T-helper 2 cell (primary cell): ENCODE measurements around the gene CITED4.
"Not testable (repeated sequence)": the region's sequence is repeated elsewhere in the genome, so short reads cannot be mapped to it uniquely, and the experiment has no call there.

Experiments
- DNase-seq, 5 experiments: peaks; one replicate each; pipeline versions ENCODE4 v3.0.0 to v3.0.0-alpha.2; 2012 to 2022
- total RNA-seq, 2 donors: gene quantifications; one replicate each; lab custom pipeline; 2026; lab: John Stamatoyannopoulos, UW

CITED4 gene
- 9.4 to 13.7 reads per million in 2 donors for total RNA-seq

- DNase-seq: peak; percentile 91 to 95 (median 94)
Measured at GRCh38 chr1:40862008-40862863, at the start of gene CITED4. TSS of gene CITED4 (minus strand) at chr1:40862363. CDS start at chr1:40862127, 236 bp downstream.

DNA sequence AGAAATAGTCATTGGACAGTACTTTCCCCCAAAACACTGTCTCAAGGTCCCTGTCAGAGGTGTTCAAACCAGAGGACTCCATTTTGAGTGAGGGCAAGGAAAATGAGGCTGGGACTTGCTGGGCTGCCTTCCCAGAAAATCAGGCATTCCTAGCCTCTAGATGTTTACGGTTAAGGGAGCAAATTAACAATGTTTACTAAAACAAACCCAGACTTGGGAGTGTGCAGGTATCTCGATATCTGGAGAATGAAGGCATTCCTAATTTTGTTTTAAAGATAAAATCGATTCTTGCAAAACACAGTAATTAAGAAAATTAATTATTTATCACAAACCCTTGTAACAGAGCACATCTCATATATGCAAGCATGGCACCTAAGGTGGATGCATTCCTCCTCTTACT is 48.9 kb upstream of the CITED4 start:
- DNase-seq: no peak

DNA sequence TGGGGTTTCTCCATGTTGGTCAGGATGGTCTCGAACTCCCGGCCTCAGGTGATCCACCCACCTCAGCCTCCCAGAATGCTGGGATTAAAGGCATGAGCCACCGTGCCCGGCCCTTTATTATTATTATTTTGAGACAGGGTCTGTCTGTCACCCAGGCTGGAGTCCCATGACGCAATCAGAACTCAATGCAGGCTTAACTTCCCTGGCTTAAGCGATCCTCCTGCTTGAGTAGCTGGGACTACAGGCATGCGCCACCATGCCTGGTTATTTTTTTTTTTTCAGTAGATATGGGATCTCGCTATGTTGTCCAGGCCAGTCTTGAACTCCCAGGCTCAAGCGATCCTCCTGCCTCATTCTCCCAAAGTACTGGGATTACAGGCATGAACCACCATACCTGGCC is 47.1 kb upstream of the CITED4 start:
- DNase-seq: no peak

GRCh38 chr1:40908350-40908749 is 46.2 kb upstream of the CITED4 start:
- DNase-seq: no peak

DNA sequence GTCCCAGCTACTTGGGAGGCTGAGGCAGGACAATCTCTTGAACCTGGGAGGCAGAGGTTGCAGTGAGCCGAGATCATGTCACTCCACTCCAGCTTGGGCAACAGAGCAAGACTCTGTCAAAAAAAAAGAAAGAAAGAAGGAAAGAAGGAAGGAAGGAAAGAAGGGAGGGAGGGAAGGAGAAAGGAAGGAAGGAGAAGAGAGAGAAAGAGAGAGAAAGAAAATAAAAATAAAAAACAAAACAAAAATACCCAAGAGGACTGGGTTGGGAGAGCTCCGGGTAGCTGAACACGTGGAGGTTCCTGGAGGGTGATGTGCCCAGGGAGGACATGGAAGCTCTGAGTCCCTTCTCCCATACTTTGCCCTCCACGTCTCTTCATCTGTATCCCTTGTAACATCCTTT is 45.7 kb upstream of the CITED4 start:
- DNase-seq: no peak

DNA sequence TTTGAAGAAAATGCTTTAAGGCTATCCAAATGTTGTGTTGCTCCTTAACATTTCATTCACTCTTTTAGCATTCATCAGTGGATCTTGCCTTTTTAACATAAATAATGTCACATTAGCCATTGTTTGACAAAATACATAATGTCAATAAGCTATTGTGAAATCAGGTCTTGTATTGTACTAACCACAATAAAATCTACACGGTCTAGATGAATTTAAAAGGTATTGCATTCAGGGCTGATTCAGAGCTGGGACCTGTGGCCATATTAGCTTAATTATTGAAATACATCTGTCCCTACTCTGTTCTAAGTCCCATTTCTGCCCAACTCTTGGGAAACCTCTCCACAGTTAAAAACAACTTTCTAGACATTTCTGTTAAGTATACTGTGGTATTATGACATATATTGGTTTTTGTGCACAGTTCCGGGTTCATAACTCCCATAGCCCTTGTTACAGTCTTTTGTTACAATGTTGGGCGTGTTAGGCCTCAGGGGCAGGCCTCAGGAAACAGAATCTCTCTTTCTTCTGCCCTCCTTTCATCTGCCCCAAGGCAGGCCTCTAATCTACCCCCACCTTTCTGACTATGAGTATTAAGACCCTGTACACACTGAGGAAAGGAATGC is 44.7 kb upstream of the CITED4 start:
- no peak for DNase-seq

GRCh38 chr1:40905061-40905460 is 42.9 kb upstream of the CITED4 start:
- DNase-seq: no peak

DNA sequence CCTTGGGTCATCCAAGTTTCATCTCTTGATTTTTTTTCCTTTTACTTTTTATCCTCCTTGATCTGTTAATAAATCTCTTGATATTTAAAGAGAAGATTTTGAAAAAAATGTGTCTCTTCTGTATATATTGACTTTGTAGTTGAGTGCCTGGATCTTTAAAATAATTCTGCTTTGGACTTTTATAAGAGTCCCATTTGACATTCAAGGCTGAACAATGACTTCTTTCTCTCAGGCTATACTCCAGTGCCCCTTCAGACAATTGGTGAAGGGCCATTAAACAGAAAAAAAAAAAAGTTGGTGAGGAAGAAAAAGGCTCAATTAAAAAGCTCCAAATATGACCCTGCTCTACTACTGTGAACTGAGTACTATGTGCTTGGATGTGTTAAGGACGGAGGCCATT is 40.9 kb upstream of the CITED4 start:
- DNase-seq: no peak

DNA sequence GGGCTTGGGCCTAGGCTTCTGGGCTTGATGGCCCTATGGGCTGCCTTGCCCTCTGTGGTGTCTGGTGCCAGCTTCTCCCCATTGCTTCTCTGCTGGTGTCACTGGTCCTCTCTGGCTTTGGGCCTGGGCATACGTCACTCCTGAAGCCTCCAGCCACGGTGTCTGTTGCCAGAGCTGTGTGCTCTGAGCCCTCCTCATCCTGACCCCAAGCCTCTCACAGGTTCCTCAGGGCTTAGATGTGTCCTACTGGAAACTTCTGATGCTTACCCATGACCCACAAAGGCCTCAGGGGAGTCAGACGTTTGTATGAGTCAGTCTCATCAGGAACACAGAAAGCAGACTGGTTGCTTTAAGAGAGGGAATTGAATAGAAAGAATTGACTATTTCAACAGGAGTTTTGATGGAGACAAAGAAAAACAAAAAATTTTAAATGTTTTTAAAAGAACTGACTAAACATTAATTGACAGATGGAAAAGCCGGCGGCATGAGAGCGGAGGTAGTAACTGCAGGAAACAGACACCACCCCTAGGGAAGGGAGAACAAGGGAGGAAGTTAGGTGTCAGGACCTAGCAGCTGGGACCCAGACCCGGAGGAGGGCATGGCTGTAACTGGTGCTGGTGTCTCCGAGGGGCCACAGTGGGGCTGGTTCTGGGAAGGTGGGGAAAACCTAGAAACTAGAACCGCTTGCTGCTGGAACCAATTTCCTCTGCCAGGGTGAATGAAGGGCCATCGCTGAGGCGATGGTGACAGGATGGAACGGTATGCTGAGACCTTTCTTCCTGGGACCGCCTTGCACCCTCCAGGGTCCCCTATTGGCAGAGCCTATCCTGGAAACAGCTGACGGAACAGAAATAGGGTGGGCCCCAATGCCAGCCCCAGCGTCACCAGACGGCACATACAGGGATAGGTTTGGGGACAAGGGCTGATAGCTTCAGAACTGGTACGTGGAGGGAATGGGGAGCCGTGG is 40.0 kb upstream of the CITED4 start:
- DNase-seq: no peak

DNA sequence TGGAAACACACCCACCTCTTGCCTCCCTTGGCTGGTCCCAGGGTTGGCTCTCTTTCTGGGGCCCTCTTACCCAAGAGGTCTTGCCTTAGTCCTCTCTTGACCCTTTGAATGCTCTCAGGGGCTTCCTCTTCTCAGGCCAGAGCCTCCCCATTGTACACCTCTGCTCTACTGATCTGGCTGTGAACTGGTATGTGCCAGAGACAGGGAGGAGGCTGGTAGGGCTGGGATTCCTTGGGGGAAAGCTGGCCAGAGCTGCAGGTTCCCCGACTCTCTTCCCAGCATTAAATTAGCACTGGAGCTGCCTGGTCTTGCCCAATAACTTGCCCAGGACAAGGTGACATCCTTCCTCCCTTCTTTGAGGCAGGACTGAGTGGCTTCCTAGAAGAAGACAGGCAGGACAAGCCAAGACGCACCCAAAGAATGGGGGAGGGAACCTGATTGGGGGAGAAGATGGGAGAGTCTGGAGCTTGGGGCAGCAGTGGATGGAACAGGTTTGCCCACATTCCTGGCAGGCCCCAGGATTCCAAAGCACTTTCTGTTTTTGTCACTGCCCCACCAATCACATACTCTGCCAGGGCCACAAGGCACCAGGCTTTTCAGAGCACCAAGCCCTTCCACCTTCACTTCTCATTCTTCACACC is 37.2 kb upstream of the CITED4 start:
- no peak for DNase-seq

GRCh38 chr1:40898431-40898901 is 36.3 kb upstream of the CITED4 start:
- no peak for DNase-seq

GRCh38 chr1:40897513-40897912 is 35.4 kb upstream of the CITED4 start:
- DNase-seq: no peak

GRCh38 chr1:40896482-40896881 is 34.3 kb upstream of the CITED4 start:
- no peak for DNase-seq

- DNase-seq: no peak
Measured at GRCh38 chr1:40895601-40896000, 33.4 kb upstream of the CITED4 start.

DNA sequence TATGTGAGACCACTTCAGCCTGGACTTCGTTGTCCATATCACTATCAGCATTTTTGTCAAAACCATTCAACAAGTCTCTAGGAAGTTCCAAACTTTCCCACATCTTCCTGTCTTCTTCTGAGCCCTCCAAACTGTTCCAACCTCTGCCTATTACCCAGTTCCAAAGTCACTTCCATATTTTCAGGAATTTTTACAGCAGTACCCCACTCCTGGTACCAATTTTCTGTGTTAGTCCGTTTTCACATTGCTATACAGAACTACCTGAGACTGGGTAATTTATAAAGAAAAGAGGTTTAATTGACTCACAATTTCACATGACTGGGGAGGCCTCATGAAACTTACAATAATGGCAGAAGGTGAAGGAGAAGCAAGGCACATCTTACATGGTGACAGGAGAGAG is 32.7 kb upstream of the CITED4 start:
- DNase-seq: not testable (repeated sequence)

DNA sequence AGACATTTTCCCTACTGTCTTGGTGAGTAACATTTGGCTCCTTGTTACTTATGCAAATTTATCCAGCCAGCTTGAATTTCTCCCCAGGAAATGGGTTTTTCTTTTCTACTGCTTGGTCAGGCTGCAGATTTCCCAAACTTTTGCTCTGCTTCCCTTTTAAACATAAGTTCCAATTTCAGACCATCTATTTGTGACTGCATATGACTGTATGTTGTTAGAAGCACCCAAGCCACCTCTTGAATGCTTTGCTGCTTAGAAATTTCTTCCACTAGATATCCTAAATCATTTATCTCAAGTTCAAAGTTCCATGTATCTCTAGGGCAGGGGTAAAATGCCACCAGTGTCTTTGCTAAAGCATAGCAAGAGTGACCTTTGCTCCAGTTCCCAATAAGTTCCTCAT is 32.3 kb upstream of the CITED4 start:
- no peak for DNase-seq

- no peak for DNase-seq
Measured at GRCh38 chr1:40893946-40894345, 31.8 kb upstream of the CITED4 start.

GRCh38 chr1:40892354-40892753 is 30.2 kb upstream of the CITED4 start:
- no peak for DNase-seq

DNA sequence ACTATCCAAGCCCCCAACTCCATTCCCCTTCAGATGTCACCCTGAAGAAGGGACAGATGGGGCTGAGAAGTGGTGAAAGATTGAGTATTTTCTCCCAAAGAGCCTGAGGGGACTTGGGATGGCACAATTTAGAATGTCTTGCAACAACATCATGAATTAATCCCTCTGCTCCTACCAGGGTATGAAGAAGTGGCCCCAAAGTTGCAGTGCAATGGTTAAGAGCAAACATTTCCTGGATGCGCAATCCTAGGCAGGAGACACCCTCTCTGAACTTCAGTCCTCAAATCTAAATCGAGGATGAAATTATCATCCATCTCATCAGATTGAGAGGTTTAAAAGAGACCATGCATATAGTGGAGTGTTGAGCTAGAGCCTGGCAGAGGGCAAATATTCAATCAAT is 28.6 kb upstream of the CITED4 start:
- no peak for DNase-seq

DNA sequence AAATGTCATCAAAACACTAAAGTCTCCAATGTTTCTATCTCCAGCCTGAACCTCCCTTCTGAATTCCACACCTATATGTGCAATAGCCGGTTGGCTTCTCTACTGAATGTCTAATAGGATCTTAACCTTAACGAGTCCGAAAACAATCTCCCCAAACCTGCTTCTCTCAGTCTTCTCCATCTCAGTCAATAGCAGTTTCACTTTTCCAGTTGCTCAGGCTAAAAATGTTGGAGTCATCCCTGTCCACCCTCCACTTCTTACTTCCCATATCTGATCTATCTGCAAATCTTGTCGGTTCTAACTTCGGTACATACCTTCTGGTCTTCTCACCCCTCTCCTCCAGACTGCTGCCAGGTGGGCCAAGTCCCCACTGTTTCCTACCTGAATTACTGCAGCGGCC is 25.5 kb upstream of the CITED4 start:
- no peak for DNase-seq

DNA sequence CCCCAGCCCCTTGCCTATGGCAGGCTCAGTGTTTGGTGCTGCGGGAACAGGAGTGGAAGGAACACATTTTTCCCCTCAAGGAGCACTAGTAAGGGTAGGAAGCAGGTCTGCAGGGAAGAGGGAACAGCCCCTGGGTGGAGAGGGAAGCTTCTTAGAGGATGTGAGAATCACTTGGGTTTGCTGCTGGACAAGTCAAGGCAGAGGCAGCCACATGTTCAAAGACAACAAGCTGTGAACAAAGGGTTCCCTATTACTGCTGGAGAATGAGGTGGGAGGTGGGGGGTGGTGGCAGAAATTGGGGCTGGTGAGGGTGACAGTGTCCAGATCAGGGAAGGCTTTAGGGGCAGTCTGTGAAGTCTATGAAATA is 24.8 kb upstream of the CITED4 start:
- no peak for DNase-seq

DNA sequence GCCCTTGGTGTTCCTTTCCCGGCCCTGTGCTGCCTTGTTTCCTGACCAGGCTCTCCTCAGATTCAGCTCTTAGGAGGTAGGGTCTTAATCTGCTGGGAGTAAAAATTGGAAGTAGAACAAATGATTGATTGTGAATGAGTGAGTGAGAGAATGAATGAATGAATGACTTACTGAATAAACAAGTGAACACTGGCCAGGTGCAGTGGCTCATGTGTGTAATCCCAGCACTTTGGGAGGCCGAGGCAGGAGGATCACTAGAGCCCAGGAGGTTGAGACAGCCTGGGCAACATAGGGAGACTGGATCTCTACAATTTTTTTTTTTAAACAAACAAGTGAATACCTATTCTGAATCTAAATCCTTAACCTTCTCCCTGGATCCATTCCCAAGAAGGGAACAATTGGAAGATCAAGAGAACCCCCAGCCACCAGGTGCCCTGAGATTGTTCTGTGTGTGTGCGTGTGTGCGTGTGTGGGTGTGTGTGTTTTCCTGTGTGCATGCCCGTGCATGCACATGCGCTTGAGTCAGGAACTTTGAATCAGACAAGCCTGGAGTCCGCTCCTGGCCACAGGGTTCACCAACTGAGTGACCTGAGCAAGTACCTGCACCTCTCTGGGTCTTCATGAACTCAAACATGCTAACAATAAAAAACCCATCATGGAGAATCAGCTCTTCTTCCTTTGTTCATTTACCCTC is 24.3 kb upstream of the CITED4 start:
- peak in 1 of 5 experiments; percentile 22 for DNase-seq
